ENCODE data around the gene CFAP410. TPM values are rescaled to one million over a fixed set of nuclear protein-coding genes. Genes with fewer than 3 reads are reported as not detected.

Gene CFAP410
- total RNA-seq, 1 donor from 2014 or later, result 11.2 TPM

- TF ChIP-seq CTCF (conservative IDR thresholded peaks at IDR 0.05; ENCODE audit: low read depth, low read length), result no peak
- H3K4me3 ChIP-seq (ENCODE audit: low read depth, low read length), result no peak overlapping the region
- DNase-seq (ENCODE audit: low read depth), result no peak
These were observed 11.7 kb upstream of the CFAP410 start for GRCh38 chr21:44350773-44351481.

- DNase-seq (ENCODE audit: low read depth), result no peak
- TF ChIP-seq CTCF (conservative IDR thresholded peaks at IDR 0.05; ENCODE audit: low read depth, low read length), result no peak
- no peak overlapping the region for H3K4me3 ChIP-seq (ENCODE audit: low read depth, low read length)
These were observed 10.9 kb upstream of the CFAP410 start for GRCh38 chr21:44349847-44350772.

- TF ChIP-seq CTCF (conservative IDR thresholded peaks at IDR 0.05; ENCODE audit: low read depth, low read length), result no peak
- DNase-seq (ENCODE audit: low read depth), result no peak
- no peak overlapping the region for H3K4me3 ChIP-seq (ENCODE audit: low read depth, low read length)
These were observed 10.2 kb upstream of the CFAP410 start for GRCh38 chr21:44349416-44349846.

GRCh38 chr21:44348861-44349260 is 9.7 kb upstream of the CFAP410 start:
- no peak for DNase-seq (ENCODE audit: low read depth)
- H3K4me3 ChIP-seq (ENCODE audit: low read depth, low read length), result no peak overlapping the region
- TF ChIP-seq CTCF (conservative IDR thresholded peaks at IDR 0.05; ENCODE audit: low read depth, low read length), result no peak

GRCh38 chr21:44347911-44348451 is 8.8 kb upstream of the CFAP410 start:
- no peak overlapping the region for H3K4me3 ChIP-seq (ENCODE audit: low read depth, low read length)
- TF ChIP-seq CTCF (conservative IDR thresholded peaks at IDR 0.05; ENCODE audit: low read depth, low read length), result no peak
- DNase-seq (ENCODE audit: low read depth), result no peak

- H3K4me3 ChIP-seq (ENCODE audit: low read depth, low read length), result no peak overlapping the region
- no peak for DNase-seq (ENCODE audit: low read depth)
- no peak for TF ChIP-seq CTCF (conservative IDR thresholded peaks at IDR 0.05; ENCODE audit: low read depth, low read length)
These were observed 6.3 kb upstream of the CFAP410 start for GRCh38 chr21:44345495-44345894.
